SU-DHL-6 (cell line): ENCODE measurements around the gene CAMK1.

Source experiments
- H2AFZ ChIP-seq: fragments of 200-600 bp; sonication (generic); 2 replicates; pipeline ENCODE4 v1.6.1; 2014; ENCODE audit warnings: low read depth, mild to moderate bottlenecking, moderate library complexity, mixed read lengths, antibody characterized with exemption, low read length; ENCODE audit not compliant: severe bottlenecking
- H3F3A ChIP-seq: fragments of 200-600 bp; shearing (Covaris generic); 2 replicates; pipeline ENCODE4 v1.6.0; 2016; ENCODE audit warnings: antibody characterized with exemption, mild to moderate bottlenecking; ENCODE audit not compliant: insufficient read depth
- H3K27ac ChIP-seq: fragments of 200-600 bp; sonication (generic); 2 replicates; pipeline ENCODE4 v1.5.1; 2016; ENCODE audit warnings: low read depth, mild to moderate bottlenecking, low read length, moderate library complexity, mixed read lengths
- H3K27me3 ChIP-seq: fragments of 200-600 bp; sonication (generic), shearing (Covaris generic); 2 replicates; pipeline ENCODE4 v1.6.0; 2014; ENCODE audit warnings: mild to moderate bottlenecking, low read length
- H3K36me3 ChIP-seq: fragments of 200-600 bp; sonication (generic); 2 replicates; pipeline ENCODE4 v1.6.1; 2014; ENCODE audit warnings: mild to moderate bottlenecking, low read length, mixed read lengths
- H3K4me2 ChIP-seq: fragments of 300-600, 200-600 bp; shearing (Covaris generic), sonication (generic); 2 replicates; pipeline ENCODE4 v1.6.0; 2014; ENCODE audit warnings: low read length, low read depth, mild to moderate bottlenecking; ENCODE audit not compliant: poor library complexity, severe bottlenecking
- H3K4me3 ChIP-seq: fragments of 200-600 bp; sonication (generic); 2 replicates; pipeline ENCODE4 v1.5.1; 2014; ENCODE audit warnings: antibody characterized with exemption, low read length, mild to moderate bottlenecking, mixed read lengths; ENCODE audit not compliant: insufficient read depth, poor library complexity, severe bottlenecking
- H3K79me2 ChIP-seq: fragments of 200-600 bp; sonication (generic); 2 replicates; pipeline ENCODE4 v1.6.1; 2014; ENCODE audit warnings: mild to moderate bottlenecking, low read length, moderate library complexity; ENCODE audit not compliant: insufficient read depth
- H3K9ac ChIP-seq: fragments of 200-600 bp; sonication (generic); 2 replicates; pipeline ENCODE4 v1.7.0; 2014; ENCODE audit warnings: mild to moderate bottlenecking, low read length
- H3K9me2 ChIP-seq: fragments of 200-600 bp; sonication (generic); replicated peaks from 2 replicates; pipeline ENCODE4 v1.6.1; 2014; ENCODE audit warnings: low read length; ENCODE audit not compliant: insufficient read depth
- H3K9me3 ChIP-seq: fragments of 200-600 bp; sonication (generic); 2 replicates; pipeline ENCODE4 v1.6.1; 2014; ENCODE audit warnings: low read length, mixed read lengths; ENCODE audit not compliant: insufficient read depth
- H4K20me1 ChIP-seq: fragments of 200-600 bp; sonication (generic); 2 replicates; pipeline ENCODE4 v1.6.1; 2014; ENCODE audit warnings: low read depth, mild to moderate bottlenecking, antibody characterized with exemption, low read length, moderate library complexity, mixed read lengths
- EZH2phosphoT487 ChIP-seq: fragments of 200-600 bp; sonication (generic), shearing (Covaris generic); conservative IDR thresholded peaks from 2 replicates; pipeline ENCODE4 v1.6.1; 2018; ENCODE audit warnings: mild to moderate bottlenecking, antibody characterized with exemption, low read length, moderate library complexity, mixed read lengths
- TF ChIP-seq, protein P1 (sequence below): fragments of 200-600 bp; sonication (generic); IDR thresholded peaks from one replicate; pipeline ENCODE4 v1.5.1; 2017; ENCODE audit warnings: antibody characterized with exemption, mild to moderate bottlenecking, low read length, moderate library complexity; ENCODE audit not compliant: insufficient read depth, poor library complexity, severe bottlenecking

CAMK1 gene

DNA sequence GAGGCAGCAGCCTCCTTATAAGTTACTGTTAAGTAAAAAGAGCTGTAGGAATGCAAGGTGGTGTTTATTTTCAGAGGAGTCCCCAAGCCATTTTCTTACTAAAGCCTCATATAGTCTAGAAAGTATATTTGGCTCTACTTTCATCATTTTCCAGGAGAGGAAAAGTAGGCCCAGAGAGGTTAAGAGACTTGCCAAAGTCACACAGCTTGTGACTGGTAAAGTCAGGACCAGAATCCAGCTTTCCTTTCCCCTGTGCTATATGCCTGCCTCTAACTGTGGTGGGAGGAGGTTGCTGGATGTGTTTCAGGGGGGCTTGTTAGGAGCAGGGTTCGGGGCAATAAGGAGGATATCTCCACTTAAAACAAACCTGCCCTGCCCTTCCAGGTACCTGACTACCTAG, 27.2 kb downstream of the CAMK1 start:
- H3K27me3 ChIP-seq = no peaks in the 10 kb centered on the region
- H3K9ac ChIP-seq = no peak overlapping the region
- H2AFZ ChIP-seq = no peak overlapping the region
- no peaks in the 10 kb centered on the region for H3K9me3 ChIP-seq
- no peaks in the 10 kb centered on the region for H3K9me2 ChIP-seq
- no peak overlapping the region for H3K4me2 ChIP-seq
- H3K36me3 ChIP-seq = 0 out of 2 replicates have a peak, but pooled peaks cover under 1% of the 10 kb centered on the region
- no peaks in the 10 kb centered on the region for H3F3A ChIP-seq
- H3K4me3 ChIP-seq = no peak overlapping the region
- H3K27ac ChIP-seq = no peak overlapping the region
- H3K79me2 ChIP-seq = no peaks in the 10 kb centered on the region
- no peaks in the 10 kb centered on the region for H4K20me1 ChIP-seq
- TF ChIP-seq EZH2phosphoT487 = no peak
- TF ChIP-seq, protein P1, sequence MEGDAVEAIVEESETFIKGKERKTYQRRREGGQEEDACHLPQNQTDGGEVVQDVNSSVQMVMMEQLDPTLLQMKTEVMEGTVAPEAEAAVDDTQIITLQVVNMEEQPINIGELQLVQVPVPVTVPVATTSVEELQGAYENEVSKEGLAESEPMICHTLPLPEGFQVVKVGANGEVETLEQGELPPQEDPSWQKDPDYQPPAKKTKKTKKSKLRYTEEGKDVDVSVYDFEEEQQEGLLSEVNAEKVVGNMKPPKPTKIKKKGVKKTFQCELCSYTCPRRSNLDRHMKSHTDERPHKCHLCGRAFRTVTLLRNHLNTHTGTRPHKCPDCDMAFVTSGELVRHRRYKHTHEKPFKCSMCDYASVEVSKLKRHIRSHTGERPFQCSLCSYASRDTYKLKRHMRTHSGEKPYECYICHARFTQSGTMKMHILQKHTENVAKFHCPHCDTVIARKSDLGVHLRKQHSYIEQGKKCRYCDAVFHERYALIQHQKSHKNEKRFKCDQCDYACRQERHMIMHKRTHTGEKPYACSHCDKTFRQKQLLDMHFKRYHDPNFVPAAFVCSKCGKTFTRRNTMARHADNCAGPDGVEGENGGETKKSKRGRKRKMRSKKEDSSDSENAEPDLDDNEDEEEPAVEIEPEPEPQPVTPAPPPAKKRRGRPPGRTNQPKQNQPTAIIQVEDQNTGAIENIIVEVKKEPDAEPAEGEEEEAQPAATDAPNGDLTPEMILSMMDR = no peak

DNA sequence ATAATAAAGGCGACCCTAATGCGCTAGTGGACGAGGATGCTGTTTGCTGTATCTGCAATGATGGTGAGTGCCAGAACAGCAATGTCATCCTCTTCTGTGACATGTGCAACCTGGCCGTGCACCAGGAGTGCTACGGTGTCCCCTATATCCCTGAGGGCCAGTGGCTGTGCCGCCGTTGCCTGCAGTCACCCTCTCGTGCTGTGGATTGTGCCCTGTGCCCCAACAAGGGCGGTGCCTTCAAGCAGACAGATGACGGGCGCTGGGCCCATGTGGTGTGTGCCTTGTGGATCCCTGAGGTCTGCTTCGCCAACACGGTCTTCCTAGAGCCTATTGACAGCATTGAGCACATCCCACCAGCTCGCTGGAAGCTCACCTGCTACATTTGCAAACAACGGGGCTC, 30.6 kb downstream of the CAMK1 start:
- Histone ChIP-seq H3K9me3 (no peaks in the 10 kb centered on the region), H3K9me2 (no peaks in the 10 kb centered on the region), H4K20me1 (no peaks in the 10 kb centered on the region), H2AFZ (no peak overlapping the region), H3K4me3 (no peak overlapping the region), H3K4me2 (no peak overlapping the region), H3K27me3 (no peaks in the 10 kb centered on the region), H3F3A (no peaks in the 10 kb centered on the region), H3K79me2 (peaks cover 8% of the 10 kb centered on the region; the same call in 1 of the 2 replicates), H3K9ac (no peak overlapping the region), H3K27ac (no peak overlapping the region), H3K36me3 (0 out of 2 replicates have a peak, but pooled peaks cover 6% of the 10 kb centered on the region)
- TF ChIP-seq, protein P1 = no peak
- TF ChIP-seq EZH2phosphoT487 = no peak

DNA sequence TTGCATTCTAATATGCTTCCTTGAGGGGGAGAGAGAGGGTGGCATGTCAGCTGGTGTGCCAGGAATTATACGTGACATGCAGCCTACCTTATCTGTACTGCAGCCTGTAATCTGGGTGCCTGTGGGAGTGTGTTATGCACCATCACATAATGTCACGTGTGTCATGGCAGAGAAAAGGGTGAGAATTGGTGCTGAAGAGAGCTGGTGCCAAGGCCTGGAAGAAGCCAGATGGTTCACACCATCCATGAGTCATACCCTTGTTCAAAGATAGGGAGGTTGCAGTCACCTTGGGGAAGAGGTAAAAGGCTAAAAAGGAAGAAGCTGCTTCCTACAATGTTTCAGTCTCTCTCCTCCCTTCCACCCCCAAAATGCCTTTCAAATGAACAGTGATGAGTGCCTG, 32.9 kb downstream of the CAMK1 start:
- Histone ChIP-seq H2AFZ (no peak overlapping the region), H3K27ac (no peak overlapping the region), H3K36me3 (0 out of 2 replicates have a peak, but pooled peaks cover 6% of the 10 kb centered on the region), H3K27me3 (no peaks in the 10 kb centered on the region), H3K9ac (no peak overlapping the region), H3K79me2 (peaks cover 32% of the 10 kb centered on the region), H3K9me3 (no peaks in the 10 kb centered on the region), H3K4me3 (no peak overlapping the region), H3F3A (no peaks in the 10 kb centered on the region), H3K4me2 (no peak overlapping the region), H3K9me2 (no peaks in the 10 kb centered on the region), H4K20me1 (no peaks in the 10 kb centered on the region; the same call in 1 of the 2 replicates)
- TF ChIP-seq, protein P1 = no peak
- no peak for TF ChIP-seq EZH2phosphoT487
